Epithelial cell of proximal tubule (primary cell): Measurements from ENCODE around the gene TAGLN2. TPM values are rescaled to one million over a fixed set of nuclear protein-coding genes. Genes with fewer than 3 reads are reported as not detected.

Experiments used
- DNase-seq: peaks from one replicate; pipeline ENCODE4 v3.0.0-alpha.2; 2011; ENCODE audit warnings: low read depth
- H3K4me3 ChIP-seq: 2 replicates; pipeline ENCODE4 v1.5.1; 2011; ENCODE audit warnings: low read depth, mild to moderate bottlenecking, low read length
- total RNA-seq: library from RNA; depleted of rRNA; stranded (reverse); fragments of >200 nt; gene quantifications from 2 replicates; pipeline ENCODE4 v1.2.3, GENCODE V29; 2015
- TF ChIP-seq, protein P1 (sequence below): conservative IDR thresholded peaks from 2 replicates; pipeline ENCODE4 v1.5.1; 2012; ENCODE audit warnings: low read depth, mild to moderate bottlenecking, low read length

Gene TAGLN2
- total RNA-seq, 1 donor from 2014 or later = 584 TPM

DNA sequence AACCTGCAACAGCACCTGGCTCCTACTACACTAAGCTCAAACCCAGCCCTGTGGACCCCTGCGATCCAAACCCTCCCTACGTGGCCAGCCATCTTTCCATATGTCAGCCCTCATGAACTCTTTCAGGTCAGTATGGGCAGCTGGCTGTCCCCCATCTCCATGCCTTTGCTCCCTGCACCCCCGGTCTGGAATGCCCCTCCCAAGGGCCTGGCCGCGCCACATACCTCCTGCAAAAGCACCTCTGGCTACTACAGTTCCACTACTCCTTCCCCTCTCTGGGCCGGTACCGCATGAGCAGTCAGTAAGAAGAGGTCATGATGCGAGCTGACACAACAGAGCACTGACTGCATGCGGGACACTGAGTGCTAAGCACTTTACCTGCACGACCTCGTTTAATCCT lies 10.0 kb upstream of the TAGLN2 start:
- TF ChIP-seq, protein P1, sequence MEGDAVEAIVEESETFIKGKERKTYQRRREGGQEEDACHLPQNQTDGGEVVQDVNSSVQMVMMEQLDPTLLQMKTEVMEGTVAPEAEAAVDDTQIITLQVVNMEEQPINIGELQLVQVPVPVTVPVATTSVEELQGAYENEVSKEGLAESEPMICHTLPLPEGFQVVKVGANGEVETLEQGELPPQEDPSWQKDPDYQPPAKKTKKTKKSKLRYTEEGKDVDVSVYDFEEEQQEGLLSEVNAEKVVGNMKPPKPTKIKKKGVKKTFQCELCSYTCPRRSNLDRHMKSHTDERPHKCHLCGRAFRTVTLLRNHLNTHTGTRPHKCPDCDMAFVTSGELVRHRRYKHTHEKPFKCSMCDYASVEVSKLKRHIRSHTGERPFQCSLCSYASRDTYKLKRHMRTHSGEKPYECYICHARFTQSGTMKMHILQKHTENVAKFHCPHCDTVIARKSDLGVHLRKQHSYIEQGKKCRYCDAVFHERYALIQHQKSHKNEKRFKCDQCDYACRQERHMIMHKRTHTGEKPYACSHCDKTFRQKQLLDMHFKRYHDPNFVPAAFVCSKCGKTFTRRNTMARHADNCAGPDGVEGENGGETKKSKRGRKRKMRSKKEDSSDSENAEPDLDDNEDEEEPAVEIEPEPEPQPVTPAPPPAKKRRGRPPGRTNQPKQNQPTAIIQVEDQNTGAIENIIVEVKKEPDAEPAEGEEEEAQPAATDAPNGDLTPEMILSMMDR = no peak
- no peak for DNase-seq

DNA sequence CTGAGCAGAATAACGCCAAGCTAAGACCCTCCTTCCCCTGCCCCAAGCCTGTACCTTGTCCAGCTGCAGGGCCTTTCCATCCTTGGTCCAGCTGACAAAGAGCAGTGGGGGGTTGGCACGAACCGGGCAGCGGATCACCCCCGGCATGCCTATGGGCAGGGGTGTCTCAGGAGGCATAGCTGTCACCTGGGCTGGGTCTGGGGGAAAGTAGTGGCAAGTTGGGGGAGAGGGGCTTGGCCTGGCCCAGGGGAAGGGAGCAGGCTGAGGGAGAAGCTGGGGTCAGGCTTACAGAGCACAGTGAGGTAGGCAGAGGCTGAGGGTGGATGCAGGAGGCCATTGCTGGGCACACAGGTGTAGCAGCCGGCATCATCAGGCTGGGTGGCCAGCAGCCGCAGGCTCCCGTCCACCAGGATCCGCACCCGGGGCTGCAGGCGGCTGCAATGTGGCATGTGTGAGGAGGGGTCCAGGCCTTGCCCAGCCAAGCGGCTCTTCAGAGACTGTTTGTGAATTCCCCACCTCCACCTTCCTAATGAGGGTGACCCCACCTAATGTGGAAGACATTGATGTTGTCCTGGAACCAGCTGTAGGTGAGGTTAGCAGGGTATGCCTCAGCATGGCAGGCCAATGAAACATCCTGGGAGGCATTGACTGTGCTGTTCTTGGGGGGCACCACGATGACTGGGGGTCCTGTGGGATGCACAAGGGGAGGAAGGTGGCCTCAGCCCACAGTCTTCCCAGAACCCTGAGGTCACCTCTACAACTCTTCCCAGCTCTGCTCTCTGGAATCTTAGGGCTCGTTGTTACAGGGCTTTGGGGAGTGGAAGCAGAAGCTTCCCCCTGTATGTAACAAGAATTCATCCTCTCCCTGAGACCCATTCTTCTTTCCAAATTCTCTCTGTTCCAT lies 9.1 kb upstream of the TAGLN2 start:
- no peak for DNase-seq
- no peak overlapping the region for H3K4me3 ChIP-seq
- TF ChIP-seq, protein P1 = no peak

More for the DNA sequence above, 10.0 kb upstream of the TAGLN2 start:
- H3K4me3 ChIP-seq = no peak overlapping the region

DNA sequence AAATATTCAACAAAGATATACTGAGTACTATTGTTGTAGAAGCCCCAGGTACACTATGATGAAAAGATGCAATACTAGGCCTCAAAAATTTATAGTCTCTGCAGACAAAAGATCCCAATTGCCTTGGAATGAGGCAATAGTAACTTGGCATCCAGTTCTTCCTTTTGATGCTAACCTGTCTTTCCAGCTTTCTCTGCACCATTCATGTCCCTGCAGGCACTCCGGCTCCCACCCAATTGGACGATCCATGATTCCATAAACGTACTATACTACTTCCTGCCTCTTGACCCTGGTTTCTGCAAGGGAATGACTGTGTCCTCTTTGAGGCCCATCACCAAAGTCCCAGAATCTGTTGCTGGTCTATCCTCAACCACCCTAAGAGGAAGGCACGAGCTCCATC lies 8.0 kb upstream of the TAGLN2 start:
- no peak for DNase-seq
- TF ChIP-seq, protein P1 = no peak

DNA sequence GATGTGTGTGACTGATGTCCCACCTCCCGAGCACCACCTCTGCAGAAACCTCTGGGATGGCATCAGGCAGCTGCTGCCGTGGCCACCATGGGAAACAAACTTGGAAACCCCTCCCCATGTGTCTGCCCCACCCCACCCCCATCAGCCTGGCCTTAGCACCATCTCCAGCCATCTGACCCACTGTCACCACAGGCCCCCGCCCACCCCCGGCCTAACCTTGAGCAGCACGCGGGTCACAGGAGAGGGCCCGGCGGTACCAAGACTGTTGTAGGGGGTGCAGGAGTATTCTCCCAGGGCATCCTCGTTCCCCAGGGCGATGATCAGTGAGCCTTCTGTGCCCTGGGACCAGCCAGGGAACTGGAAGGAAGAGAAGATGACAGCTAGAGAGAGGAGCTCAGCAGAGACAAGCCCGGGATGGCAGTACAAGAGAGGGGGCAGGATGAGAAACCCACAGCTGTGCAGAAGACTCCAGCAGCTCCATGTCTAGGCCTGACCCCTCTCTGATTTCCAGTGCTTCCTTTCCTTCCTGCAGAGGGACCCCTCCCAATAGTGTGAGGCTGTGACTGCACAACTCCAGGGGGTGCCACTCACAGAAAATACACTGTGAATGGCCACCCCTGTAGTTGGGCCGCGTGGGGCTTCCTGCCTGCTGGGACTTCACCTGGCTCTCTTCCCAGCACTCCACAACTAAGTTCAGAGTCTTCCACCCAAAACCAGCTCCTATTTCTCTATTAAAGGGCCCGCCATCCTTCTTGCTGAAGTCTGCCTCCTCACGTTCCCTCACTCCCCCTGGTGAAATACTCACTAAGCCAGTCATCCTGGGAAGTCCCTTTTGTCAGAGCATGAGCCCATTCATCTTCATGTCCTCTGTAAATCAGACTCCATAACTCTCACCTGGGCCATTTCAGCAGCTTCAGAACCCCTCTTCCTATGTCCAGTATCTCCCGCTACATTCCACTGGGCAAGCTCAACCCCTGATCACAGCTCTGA lies 7.3 kb upstream of the TAGLN2 start:
- TF ChIP-seq, protein P1 = no peak
- no peak overlapping the region for H3K4me3 ChIP-seq
- no peak for DNase-seq

More for the DNA sequence above, 8.0 kb upstream of the TAGLN2 start:
- H3K4me3 ChIP-seq = no peak overlapping the region

DNA sequence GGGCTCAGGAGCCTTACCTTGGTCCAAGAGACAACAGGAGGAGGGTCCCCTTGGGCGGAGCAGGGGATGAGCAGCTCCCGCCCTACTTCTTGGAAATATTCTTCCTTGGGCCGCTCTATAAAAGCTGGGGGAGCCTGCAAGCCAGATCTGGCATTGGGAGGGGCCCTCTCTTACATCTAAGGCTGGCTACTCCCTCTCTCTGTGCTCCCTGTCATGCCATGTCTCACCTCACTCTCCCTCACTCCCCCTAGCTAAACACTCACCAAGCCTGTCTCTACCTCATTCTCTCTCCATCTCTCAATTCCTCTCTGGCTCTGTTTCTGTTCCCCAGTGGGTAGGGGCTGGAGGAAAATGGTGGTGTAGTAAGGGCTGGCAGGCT lies 6.5 kb upstream of the TAGLN2 start:
- TF ChIP-seq, protein P1 = no peak
- no peak overlapping the region for H3K4me3 ChIP-seq

DNA sequence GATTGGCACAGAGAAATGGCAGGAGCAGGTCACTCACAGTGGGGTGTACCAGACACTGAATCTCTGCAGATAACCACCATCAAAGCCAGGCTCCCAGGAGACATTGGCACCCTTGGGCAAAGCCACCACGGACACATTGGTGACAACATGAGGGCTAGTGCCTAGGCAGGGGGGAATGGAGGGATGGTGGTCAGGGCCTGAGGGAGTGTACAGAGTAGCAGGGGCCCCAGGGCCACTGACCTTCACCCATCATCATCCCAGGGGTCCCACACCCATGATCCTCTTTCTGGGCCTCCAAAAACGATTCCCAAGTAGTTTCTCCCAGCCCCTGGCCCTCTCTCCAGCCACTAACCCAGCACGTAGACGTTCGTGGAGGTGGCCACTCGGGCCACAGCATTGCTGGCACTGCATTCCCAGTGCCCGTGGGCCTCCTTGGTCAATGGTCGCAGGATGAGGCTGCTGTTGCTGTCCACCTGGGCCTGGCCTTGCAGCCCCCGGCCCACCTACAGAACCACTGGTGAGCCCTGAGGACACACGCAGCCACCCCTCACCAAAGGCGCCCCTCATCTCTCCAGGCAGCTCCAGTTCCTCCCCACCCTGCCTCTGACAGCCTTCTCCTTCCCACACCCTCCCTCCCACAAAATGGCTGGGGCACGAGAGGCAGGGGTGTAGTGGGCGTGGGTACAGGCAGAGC lies 5.9 kb upstream of the TAGLN2 start:
- no peak for DNase-seq
- H3K4me3 ChIP-seq = no peak overlapping the region
- TF ChIP-seq, protein P1 = no peak

More for the DNA sequence above, 6.5 kb upstream of the TAGLN2 start:
- no peak for DNase-seq
